Endodermal cell (in vitro differentiated cells): ENCODE data around the gene GADL1. TPM values are rescaled to one million over a fixed set of nuclear protein-coding genes. Genes with fewer than 3 reads are reported as not detected.

ENCODE experiments used
- DNase-seq: peaks from one replicate; pipeline ENCODE4 v3.0.0-alpha.2; 2017
- H3K27ac ChIP-seq: 2 replicates; pipeline ENCODE4 v1.5.1; 2013; ENCODE audit warnings: mild to moderate bottlenecking, low read depth, low read length, moderate library complexity
- H3K27me3 ChIP-seq: 2 replicates; pipeline ENCODE4 v1.6.1; 2013; ENCODE audit warnings: mild to moderate bottlenecking, low read length, moderate library complexity; ENCODE audit not compliant: insufficient read depth, control insufficient read depth, poor library complexity, severe bottlenecking
- H3K36me3 ChIP-seq: 2 replicates; pipeline ENCODE4 v1.7.0; 2013; ENCODE audit warnings: mild to moderate bottlenecking, low read length, moderate library complexity; ENCODE audit not compliant: control insufficient read depth, insufficient read depth
- H3K4me1 ChIP-seq: one replicate; pipeline ENCODE4 v1.7.0; 2013; ENCODE audit warnings: low read length; ENCODE audit not compliant: control insufficient read depth, insufficient read depth
- H3K4me3 ChIP-seq: 2 replicates; pipeline ENCODE4 v1.5.1; 2013; ENCODE audit warnings: mild to moderate bottlenecking, low read length, moderate library complexity
- H3K9ac ChIP-seq: 2 replicates; pipeline ENCODE4 v1.6.1; 2013; ENCODE audit warnings: mild to moderate bottlenecking, low read length, moderate library complexity; ENCODE audit not compliant: poor library complexity, severe bottlenecking; ENCODE audit errors: extremely low read depth
- H3K9me3 ChIP-seq: 2 replicates; pipeline ENCODE4 v1.6.1; 2013; ENCODE audit warnings: mild to moderate bottlenecking, low read length, moderate library complexity; ENCODE audit not compliant: control insufficient read depth
- H3K27ac Mint-ChIP-seq: 2 replicates; pipeline ENCODE4 v1.8.0; 2020; ENCODE audit warnings: mixed read lengths
- H3K27me3 Mint-ChIP-seq: 2 replicates; pipeline ENCODE4 v1.8.0; 2021; ENCODE audit warnings: mild to moderate bottlenecking, mixed read lengths; ENCODE audit not compliant: insufficient read depth
- H3K36me3 Mint-ChIP-seq: 2 replicates; pipeline ENCODE4 v1.8.0; 2020; ENCODE audit warnings: low read depth, mixed read lengths
- H3K4me1 Mint-ChIP-seq: 2 replicates; pipeline ENCODE4 v1.8.0; 2020; ENCODE audit warnings: mixed read lengths
- H3K4me3 Mint-ChIP-seq: 2 replicates; pipeline ENCODE4 v1.8.0; 2020; ENCODE audit warnings: mild to moderate bottlenecking, moderate library complexity, mixed read lengths
- H3K9me3 Mint-ChIP-seq: 2 replicates; pipeline ENCODE4 v1.8.0; 2020; ENCODE audit warnings: mild to moderate bottlenecking, mixed read lengths
- WGBS, 2 experiments: methylation state at CpG; one replicate each; pipeline versions ENCODE4 v1.1.5 to v1.1.7; 2013; ENCODE audit warnings: missing lambda C conversion rate in 2 of 2, mixed read lengths in 1 of 2; ENCODE audit not compliant: insufficient coverage in 1 of 2, insufficient read length in 1 of 2; 5-methylcytosine and 5-hydroxymethylcytosine counted together
- total RNA-seq, 2 donors: library from RNA; stranded (reverse); fragmentation: NEBNext Ultra II Directional in 1 of 2; extraction: Animal tissue kit (Norgen Biotek cat#: 25700) in 1 of 2; gene quantifications; 2 replicates in 1 of 2; 3 replicates in 1 of 2; pipeline ENCODE4 v1.2.1, GENCODE V29; 2021
- TF ChIP-seq, protein P1 (sequence below): fragments of 200-600 bp; sonication (generic); conservative IDR thresholded peaks from 2 replicates; pipeline ENCODE4 v1.5.0; 2021; ENCODE audit warnings: antibody characterized with exemption, mild to moderate bottlenecking

The GADL1 gene
- total RNA-seq, 2 donors from 2014 or later, result 0.11 TPM; not detected in 1

- Mint-ChIP-seq H3K27me3 (peaks cover 5% of the 10 kb centered on the region), H3K27ac (no peak overlapping the region), H3K36me3 (no peaks in the 10 kb centered on the region), H3K4me3 (no peak overlapping the region), H3K4me1 (peaks cover 12% of the 10 kb centered on the region), H3K9me3 (peaks cover 9% of the 10 kb centered on the region)
- no peak overlapping the region for H3K9ac ChIP-seq
- no peaks in the 10 kb centered on the region for H3K27me3 ChIP-seq
- no peak overlapping the region for H3K27ac ChIP-seq
- H3K4me1 ChIP-seq, result no peaks in the 10 kb centered on the region
- H3K4me3 ChIP-seq, result no peak overlapping the region
- no peak for DNase-seq
- no peaks in the 10 kb centered on the region for H3K36me3 ChIP-seq
- WGBS, 2 experiments, result 92 to 100% methylated on average over 2 to 3 of the region's 3 CpGs
- H3K9me3 ChIP-seq, result peaks cover 7% of the 10 kb centered on the region
- TF ChIP-seq, protein P1, sequence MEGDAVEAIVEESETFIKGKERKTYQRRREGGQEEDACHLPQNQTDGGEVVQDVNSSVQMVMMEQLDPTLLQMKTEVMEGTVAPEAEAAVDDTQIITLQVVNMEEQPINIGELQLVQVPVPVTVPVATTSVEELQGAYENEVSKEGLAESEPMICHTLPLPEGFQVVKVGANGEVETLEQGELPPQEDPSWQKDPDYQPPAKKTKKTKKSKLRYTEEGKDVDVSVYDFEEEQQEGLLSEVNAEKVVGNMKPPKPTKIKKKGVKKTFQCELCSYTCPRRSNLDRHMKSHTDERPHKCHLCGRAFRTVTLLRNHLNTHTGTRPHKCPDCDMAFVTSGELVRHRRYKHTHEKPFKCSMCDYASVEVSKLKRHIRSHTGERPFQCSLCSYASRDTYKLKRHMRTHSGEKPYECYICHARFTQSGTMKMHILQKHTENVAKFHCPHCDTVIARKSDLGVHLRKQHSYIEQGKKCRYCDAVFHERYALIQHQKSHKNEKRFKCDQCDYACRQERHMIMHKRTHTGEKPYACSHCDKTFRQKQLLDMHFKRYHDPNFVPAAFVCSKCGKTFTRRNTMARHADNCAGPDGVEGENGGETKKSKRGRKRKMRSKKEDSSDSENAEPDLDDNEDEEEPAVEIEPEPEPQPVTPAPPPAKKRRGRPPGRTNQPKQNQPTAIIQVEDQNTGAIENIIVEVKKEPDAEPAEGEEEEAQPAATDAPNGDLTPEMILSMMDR, result no peak
Measured at GRCh38 chr3:30719536-30719935, 174.9 kb downstream of the GADL1 start.

DNA sequence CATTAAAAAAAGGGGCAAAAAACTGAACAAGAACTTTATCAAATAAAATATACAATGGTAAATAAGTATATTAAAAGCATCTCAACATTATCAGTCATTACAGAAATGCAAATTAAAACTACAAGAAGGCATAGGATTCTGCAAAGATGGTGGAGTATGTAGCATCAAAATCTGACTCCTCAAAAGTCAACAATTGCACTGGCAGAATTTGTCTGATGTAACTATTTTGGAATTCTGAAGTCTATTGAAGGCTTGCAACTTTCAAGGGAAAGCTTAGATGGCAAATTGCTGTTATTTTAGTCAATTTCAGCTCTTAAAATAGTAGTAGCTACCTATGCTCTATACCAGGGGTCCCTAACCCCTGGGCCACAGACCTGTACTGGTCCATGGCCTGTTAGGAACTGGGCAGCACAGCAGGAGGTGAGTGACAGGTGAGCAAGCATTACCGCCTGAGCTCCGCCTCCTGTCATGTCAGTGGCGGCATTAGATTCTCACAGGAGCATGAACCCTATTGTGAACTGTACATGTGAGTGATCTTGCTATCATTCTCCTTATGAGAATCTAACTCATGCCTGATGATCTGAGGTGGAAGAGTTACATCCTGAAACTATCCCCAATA is 180.5 kb downstream of the GADL1 start:
- peaks cover 12% of the 10 kb centered on the region for H3K9me3 ChIP-seq
- H3K4me3 ChIP-seq, result no peak overlapping the region
- Mint-ChIP-seq H3K9me3 (peaks cover 12% of the 10 kb centered on the region), H3K36me3 (no peaks in the 10 kb centered on the region), H3K27ac (no peak overlapping the region), H3K4me1 (peaks cover 5% of the 10 kb centered on the region), H3K4me3 (no peak overlapping the region), H3K27me3 (no peaks in the 10 kb centered on the region)
- H3K27me3 ChIP-seq, result no peaks in the 10 kb centered on the region
- WGBS, 2 experiments, result 96% methylated on average over 3 of the region's 3 CpGs; no CpG with 5 or more reads in 1 of the 2 experiments
- H3K9ac ChIP-seq, result no peak overlapping the region
- H3K27ac ChIP-seq, result no peak overlapping the region
- H3K4me1 ChIP-seq, result no peaks in the 10 kb centered on the region
- no peak for DNase-seq
- H3K36me3 ChIP-seq, result no peaks in the 10 kb centered on the region
- TF ChIP-seq, protein P1, result no peak

DNA sequence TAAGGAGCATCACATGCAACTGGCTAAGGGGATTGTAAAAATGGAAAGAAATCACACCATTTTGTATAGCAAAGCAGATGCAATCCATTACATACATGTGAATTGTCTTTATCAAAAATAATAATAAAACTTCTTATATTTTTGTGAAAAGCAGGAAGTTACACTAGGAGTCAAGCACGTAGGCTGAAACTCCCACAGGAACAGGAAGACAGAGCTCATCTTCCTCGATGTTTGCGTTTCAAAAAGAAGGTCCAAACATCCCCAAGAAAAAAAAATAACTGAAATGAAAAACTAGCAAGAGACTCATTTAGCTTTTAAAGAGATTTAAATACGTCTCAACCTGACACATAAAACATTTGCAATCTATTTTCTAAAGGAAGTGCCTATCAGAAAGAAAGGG is 181.5 kb downstream of the GADL1 start:
- Mint-ChIP-seq H3K36me3 (no peaks in the 10 kb centered on the region), H3K27me3 (no peaks in the 10 kb centered on the region), H3K4me3 (no peak overlapping the region), H3K4me1 (peaks cover 5% of the 10 kb centered on the region), H3K27ac (no peak overlapping the region), H3K9me3 (peaks cover 12% of the 10 kb centered on the region)
- no peak overlapping the region for H3K9ac ChIP-seq
- H3K36me3 ChIP-seq, result no peaks in the 10 kb centered on the region
- DNase-seq, result no peak
- H3K4me1 ChIP-seq, result no peaks in the 10 kb centered on the region
- WGBS, 2 experiments, result 79 to 100% methylated on average over 1 to 4 of the region's 4 CpGs
- H3K9me3 ChIP-seq, result peaks cover 12% of the 10 kb centered on the region
- no peaks in the 10 kb centered on the region for H3K27me3 ChIP-seq
- no peak overlapping the region for H3K27ac ChIP-seq
- TF ChIP-seq, protein P1, result no peak
- no peak overlapping the region for H3K4me3 ChIP-seq
